GM18499 (cell line): ENCODE results near the gene TEN1.
"Not testable (repeated sequence)": the region's sequence is repeated elsewhere in the genome, so short reads cannot be mapped to it uniquely, and the experiment has no call there.

Source experiments
- ATAC-seq: cut with Tn5 transposase; IDR thresholded peaks from one replicate; pipeline ENCODE4 v1.9.1; 2021; ENCODE audit warnings: moderate number of reproducible peaks; ENCODE audit not compliant: insufficient read depth, unreplicated experiment

TEN1 gene, protein sequence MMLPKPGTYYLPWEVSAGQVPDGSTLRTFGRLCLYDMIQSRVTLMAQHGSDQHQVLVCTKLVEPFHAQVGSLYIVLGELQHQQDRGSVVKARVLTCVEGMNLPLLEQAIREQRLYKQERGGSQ

GRCh38 chr17:75978938-75979704, at the start of gene TEN1, which contains the start of gene ACOX1:
Gene TEN1, plus strand, starts transcription at chr17:75979240. Its CDS starts 6,953 bp downstream, at chr17:75986193.
Gene ACOX1, minus strand, starts transcription at chr17:75979166. Its CDS starts 93 bp downstream, at chr17:75979073.
- no peak for ATAC-seq

DNA sequence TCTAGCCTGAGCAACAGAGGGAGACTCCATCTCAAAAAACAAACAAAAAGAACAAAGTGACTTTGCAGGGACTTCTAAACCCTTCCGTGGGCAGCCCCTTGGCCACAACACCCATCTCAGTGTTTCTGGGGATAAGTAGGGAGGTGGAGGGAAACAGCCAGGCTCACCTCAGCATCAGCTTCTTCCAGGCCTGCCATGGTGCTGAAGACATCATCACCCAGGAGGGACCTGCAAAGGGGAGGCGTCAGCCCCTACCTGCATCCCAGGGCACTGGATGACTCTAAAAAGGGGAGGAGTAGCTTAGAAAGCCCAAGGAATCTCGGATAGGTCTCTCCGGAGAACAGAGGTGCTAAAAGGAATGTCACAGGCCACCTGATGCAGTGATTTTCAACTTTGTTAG, 48.0 kb upstream of the TEN1 start:
- no peak for ATAC-seq

GRCh38 chr17:75932852-75933251, 46.2 kb upstream of the TEN1 start:
- ATAC-seq: no peak

DNA sequence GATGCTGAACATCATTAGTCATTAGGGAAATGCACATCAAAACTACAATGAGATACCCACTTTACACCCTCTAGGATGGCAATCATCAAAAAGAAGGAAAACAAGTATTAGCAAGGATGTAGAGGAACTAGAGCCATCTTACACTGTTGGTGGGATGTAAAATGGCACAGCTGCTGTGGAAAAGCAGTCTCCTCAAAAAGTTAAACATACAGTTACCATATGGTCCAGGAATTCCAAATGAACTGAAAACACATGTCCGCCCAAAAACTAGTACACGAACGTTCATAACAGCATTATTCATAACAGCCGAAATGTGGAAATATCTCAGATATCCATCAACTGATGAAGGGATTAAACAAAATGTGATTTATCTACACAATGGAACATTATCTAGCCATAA, 45.2 kb upstream of the TEN1 start:
- ATAC-seq: no peak

DNA sequence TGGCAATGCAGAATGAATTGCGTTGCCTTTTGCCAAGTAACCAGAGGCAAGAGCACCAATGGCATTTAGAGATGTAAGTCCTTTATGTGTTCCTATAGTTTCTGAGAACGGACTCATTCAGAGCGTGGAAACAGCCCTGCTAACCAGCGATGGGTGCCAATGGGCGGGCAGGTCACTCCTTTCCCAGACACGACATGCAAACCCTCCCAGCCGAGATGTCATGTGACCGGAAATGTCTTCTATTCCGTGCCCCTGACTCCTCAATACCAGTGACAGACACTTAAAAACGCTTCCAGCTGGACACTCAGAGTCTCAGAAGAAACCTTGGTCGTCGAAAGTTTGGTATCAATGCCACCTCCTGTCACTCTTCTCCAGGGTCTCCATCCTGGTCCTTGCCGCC, 41.4 kb upstream of the TEN1 start:
- no peak for ATAC-seq

- peak; percentile 49 for ATAC-seq
Observed at GRCh38 chr17:75940727-75941441, 38.2 kb upstream of the TEN1 start, which contains the start of gene FBF1. Gene FBF1, minus strand, starts transcription at chr17:75941042. Its CDS starts 2,893 bp downstream, at chr17:75938149.

DNA sequence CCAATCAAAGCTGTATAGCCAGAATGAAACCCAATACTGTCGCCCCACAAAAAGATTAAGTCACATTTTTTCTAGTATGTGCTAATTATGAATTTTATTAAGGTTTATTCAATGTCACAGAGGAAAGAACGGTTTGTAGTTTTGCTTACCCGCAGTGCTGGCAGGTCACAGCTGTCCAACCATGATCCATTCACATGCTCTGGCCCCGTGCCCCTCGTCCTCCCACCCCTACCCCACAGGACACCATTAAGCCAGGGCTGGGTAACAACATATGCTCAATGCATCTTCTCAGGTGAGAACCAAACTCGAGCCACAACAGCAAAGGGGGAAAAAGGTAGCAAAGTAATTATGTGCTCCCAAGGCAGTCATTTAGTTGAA, 37.6 kb upstream of the TEN1 start:
- no peak for ATAC-seq

DNA sequence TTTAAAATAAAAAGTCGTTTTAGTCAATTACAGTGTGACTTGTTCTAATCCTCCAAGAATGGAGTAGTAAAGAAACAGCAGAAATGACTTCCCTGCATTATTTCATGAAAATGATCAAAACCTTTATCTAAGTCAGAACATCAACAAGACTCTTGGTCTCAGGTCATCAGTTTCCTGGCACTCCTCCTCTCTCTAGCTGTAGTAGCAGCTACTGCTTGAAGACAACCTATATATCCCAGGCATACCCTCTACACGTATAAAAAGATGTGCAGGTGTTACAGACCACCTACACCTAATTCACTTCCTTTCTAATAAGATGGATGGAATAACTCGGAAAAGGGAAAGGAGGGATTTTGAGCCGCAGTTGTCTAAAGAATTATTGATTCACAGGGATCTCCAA, 36.6 kb upstream of the TEN1 start:
- ATAC-seq: no peak

DNA sequence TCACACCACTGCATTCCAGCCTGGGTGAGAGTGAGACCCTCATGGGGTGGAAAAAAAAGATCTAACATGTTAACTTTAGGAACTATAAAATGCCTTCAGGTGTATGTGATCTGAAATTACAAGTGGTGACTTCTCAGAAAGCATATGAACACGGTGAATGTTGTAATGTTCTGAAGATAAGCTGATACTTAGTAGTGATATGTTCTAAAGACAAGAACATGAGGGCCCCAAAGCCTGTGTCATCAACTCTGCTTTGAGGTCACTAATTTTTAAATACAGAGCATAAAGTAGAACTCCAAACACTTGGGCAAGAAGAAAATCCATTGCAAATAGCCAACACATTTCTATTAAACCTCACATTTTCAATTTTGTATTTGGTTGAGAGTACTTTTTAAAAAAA, 35.5 kb upstream of the TEN1 start:
- ATAC-seq: no peak

GRCh38 chr17:75945211-75945610, 33.8 kb upstream of the TEN1 start:
- no peak for ATAC-seq

- ATAC-seq: no peak
Observed at GRCh38 chr17:75950421-75950820, 28.6 kb upstream of the TEN1 start.

GRCh38 chr17:75950855-75951554, 28.0 kb upstream of the TEN1 start:
- ATAC-seq: no peak

GRCh38 chr17:75959051-75959838, 19.8 kb upstream of the TEN1 start:
- ATAC-seq: no peak

DNA sequence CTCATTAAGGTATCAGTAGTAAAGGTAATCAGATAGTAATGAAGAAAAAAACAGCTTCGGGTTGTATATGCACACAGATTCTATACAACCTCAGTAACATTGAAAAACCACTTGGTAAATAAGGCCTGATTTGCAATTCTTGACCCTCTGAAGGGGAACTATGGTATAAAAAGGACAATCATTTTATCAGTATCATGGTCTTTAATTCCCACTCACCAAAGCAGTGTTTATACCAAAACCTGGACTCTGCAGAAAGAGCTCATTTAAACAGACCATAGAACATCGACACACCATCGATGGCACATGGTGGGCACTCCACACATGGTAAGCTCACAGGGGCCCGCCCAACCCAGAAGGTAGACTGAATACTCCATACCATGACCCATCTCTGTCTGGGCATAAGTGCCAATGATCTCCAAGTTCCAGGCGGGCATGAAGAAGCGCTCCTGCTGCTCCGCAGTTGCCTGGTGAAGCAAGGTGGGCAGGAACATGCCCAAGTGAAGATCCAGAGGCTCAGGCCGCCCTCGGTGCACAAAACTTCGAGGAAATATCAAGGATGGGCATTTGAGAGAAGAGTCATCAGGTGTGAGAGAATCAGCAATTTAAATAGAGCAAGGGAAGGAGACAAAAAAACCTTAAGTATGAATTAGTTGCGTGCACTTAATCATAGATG, 19.1 kb upstream of the TEN1 start:
- ATAC-seq: no peak

DNA sequence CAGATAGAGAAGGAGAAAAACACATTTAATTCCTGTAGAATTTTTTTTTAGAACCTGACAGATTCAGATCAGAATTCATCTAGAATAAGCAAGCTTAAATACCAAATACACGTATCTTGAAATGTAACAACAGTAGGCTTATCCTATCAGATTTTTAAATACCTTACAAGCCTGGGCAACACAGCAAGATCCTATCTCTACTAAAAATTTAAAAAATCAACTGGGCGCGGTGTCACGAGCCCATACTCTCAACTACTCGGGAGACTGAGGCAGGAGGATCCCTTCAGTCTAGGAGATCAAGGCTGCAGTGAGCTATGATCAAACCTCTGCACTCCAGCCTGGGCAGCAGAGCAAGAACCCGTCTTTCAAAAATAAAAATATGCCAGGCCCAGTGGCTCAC, 13.6 kb upstream of the TEN1 start:
- no peak for ATAC-seq

- not testable (repeated sequence) for ATAC-seq
Observed at GRCh38 chr17:75969044-75969443, 10.0 kb upstream of the TEN1 start.

- ATAC-seq: no peak
Observed at GRCh38 chr17:75970011-75970523, 9.0 kb upstream of the TEN1 start.

- ATAC-seq: no peak
Observed at GRCh38 chr17:75970626-75971025, 8.4 kb upstream of the TEN1 start.

GRCh38 chr17:75975187-75975586, 3.9 kb upstream of the TEN1 start:
- not testable (repeated sequence) for ATAC-seq
